GM19397 (cell line): ENCODE measurements around the gene LRP1B.
"Not testable (repeated sequence)": the region's sequence is repeated elsewhere in the genome, so short reads cannot be mapped to it uniquely, and the experiment has no call there.

Experiments used
- ATAC-seq: cut with Tn5 transposase; IDR thresholded peaks from one replicate; pipeline ENCODE4 v1.9.1; 2021; ENCODE audit warnings: mild to moderate bottlenecking, moderate library complexity; ENCODE audit not compliant: unreplicated experiment

LRP1B gene

DNA sequence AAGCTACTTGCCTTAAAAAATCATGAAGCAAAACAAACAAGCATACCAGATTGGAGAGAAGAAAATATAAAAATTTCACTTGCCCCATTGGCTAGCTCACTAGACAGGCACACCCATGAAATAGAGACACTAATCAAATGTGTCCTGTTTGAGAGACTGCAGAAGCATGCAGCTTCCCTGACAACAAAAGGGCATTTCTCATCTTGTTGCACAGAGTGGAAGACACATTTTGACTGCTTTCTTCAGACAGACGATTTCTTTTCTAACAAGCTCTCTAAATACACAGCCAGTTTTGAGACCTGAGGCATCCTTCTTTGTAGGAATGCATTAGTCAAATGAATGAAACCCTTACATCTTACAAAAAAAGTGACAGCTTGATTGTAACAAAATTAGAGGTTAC, 1792.0 kb downstream of the LRP1B start:
- no peak for ATAC-seq

DNA sequence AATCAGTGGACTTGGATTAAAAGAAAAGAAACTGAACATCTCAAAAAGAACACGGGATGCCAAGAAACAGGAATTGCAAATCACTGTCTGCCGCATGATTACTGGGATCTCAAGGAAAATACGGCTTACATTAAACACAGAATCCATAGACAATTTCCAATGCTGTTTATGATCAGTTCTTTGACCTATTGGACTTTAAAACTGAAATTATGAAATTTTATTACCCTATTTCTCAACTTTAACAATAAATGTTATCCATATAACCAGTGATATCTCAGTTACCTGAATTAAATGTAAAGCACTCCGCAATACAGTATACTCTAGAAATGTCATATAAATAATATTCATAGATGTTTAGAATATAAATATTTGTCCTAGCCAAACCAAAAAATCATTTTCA, 1793.8 kb downstream of the LRP1B start:
- ATAC-seq: no peak

DNA sequence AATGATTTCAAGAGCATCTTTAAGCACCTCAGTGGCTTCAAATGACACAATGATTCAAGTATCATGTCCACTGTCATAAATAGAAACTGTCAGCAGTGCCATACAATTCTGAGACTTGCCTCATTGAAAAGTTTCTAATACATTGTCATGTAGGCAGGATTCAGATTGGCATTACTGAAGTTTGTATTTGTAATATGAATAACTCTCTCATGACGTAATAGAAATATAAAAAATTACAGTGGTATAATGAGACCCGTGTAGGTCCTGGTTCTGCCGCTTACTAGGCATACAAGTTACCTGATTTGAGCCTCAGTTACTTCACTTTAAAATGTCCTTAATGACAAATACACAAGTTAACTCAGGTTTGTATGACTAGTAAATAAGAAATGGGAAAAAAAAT, 1814.5 kb downstream of the LRP1B start:
- no peak for ATAC-seq

DNA sequence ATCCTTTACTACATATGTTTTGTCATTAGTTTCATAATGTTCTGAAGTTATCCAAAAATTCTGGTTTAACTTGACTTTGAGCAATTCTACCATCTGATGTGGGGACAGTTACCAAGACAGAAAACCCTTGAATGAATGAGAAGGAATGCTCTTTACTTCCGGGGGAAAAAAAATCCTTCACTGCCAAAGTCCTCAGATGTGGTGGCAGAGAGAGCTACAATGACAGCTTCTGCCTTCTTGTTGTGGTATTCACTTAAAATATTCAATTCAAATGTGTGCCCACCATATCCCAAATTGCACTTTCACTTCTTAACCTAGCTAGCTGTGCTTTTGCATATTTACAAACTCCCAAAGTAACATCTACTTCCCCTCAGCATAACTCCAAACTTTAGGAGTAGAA, 1818.9 kb downstream of the LRP1B start:
- no peak for ATAC-seq

DNA sequence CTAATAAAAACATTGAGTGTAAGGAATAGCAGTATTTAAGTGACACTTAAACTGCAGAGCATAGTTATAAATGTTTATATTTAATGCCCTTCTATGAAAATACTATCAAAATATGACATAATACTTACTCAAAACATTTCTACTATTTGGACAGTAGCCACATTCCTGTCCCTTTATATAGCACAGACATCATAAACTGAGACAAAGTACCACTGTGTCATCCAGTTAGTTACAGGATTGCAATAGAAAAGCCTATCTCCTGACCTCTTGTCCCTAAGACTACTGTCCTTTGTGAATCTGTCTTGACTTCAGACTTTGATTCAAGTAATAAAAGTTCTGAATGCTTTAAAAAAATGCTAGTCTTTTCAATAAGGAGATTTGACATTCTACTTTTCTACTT, 1822.1 kb downstream of the LRP1B start:
- ATAC-seq: no peak

DNA sequence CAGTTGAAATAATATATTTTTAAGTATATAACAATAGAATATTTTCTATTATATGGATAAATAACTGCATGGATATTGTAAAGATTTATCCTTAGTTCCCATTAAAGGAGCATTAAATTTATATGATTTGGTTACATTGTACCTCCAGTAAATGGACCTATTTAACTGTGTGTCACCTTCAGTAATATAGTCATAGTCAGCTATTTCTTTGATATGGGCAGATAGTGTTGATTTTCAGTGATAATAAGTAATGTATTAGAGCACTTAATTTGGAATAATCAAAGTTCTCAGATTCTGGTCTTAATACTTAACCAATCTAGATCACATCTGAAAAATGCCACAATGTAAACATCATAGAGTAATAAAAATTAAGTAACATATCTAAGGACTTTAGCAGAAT, 1823.3 kb downstream of the LRP1B start:
- ATAC-seq: no peak

DNA sequence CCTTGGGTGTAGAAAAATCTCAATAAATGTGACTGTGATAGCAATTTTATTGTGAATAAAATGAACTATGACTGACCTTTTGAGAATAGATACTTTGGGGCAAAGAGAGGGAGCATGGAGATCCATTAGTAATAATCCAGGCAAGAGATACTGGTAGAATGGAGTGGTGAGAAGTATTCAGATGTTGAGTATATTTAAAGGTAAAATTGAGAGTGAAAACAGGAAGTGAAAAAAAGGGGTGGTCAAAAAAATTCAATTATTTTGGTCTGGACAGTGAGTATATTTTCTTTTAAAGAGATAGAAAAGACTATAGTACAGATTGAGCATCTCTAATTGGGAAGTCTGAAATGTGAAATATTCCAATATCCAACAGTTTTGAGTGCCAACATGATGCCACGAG, 1835.0 kb downstream of the LRP1B start:
- no peak for ATAC-seq

DNA sequence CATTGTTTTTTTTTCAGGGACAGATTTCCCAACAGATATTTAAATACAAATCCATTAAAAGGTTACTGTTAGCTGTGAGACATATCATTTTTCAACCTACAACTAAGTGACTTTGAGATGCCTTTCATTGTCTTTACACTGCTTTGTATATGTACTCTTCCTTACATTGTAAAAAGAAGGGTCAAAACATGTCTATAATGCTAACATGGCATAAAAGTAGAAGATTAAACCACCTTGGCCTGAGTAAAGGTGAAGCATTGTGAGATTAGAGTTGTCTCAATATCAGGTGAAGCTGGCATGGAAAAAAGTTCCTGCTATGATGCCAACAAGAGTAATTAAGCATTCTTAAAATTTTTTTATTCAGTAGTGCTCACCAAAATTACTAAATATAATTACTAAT, 1842.1 kb downstream of the LRP1B start:
- ATAC-seq: no peak

DNA sequence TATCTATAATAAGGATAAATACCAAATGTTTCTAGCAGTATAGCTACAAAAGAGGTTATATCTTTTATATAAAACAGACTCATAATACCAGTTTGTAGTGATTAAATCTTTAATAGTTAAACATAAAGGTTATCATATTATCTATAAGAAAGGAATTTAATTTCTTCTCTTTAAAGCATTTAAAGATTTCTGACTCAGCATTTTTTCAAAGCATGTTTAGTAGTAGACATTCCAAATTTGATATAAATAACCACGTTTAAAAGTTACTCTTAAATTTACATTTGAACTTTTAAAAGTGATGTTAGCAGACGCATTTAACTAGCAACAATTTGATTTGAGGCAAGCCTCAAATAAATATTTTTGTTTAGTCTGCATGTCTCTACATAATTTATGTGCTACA, 1842.6 kb downstream of the LRP1B start:
- ATAC-seq: no peak

DNA sequence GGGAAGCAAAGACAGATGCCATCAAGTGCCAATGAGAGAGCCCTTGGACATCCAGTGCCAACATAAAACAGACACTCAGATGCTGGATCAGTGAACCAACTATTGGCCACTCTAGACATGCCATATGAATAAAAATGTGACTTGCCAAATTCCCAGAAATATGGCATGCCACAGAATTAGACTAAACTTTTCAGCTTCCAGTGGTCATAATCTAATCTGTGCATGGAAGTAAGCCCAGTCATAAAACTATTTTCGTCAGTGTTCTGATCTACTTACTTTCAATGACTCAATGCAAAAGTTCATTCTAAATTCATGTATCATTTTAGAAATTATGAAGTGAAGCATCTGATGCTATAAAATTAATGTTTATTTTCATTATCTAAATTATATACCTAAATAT, 1844.4 kb downstream of the LRP1B start:
- ATAC-seq: no peak

DNA sequence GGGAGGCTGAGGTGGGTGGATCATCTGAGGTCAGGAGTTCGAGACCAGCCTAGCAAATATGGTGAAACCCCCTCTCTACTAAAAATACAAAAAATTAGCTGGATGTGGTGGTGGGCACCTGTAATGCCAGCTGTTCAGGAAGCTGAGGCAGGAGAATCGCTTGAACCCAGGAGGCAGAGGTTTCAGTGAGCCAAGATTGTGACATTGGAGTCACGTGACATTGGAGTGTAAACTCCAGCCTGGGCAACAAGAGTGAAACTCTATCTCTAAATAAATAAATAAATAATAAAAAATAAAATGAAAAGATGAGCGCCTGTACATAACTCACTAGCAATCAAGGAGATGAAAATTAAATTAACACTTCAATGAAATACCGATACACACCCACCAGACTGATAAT, 1853.5 kb downstream of the LRP1B start:
- not testable (repeated sequence) for ATAC-seq

DNA sequence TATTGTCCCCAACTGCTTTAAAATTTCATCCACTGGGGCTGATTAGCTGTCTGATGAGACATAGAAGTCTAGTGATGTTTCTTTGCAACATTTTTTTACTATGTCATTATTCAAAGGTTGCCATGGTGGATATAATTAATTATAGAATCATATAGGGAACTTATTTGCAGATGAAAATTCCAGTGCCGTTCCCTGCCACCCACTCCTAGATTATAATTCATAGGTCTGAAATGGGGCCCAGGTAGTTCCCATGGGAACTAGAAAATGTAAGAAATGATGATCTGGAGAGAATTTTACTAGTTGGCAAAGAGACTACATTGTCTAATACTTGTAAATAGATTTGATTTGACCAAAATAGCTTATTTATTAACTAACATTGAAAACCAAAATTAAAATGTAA, 1854.2 kb downstream of the LRP1B start:
- no peak for ATAC-seq

DNA sequence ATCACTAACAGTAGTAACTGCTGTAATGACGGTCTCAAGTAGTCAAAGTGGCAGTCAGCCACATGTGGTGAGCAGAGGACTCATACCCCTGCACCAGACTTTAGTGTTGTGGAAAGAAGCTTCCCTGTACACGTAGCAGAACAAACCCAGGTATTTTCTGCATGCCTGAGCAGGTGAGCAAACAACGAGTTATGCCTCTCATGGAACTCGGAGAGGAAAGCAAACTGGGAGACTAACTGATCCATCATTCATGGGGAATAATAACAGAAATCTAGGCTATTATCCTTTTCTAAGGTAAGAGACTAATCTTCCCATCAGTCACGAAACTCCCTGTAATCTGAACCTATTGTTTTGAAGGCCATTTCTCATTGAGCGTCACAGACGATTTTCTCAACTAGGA, 1855.4 kb downstream of the LRP1B start:
- no peak for ATAC-seq

DNA sequence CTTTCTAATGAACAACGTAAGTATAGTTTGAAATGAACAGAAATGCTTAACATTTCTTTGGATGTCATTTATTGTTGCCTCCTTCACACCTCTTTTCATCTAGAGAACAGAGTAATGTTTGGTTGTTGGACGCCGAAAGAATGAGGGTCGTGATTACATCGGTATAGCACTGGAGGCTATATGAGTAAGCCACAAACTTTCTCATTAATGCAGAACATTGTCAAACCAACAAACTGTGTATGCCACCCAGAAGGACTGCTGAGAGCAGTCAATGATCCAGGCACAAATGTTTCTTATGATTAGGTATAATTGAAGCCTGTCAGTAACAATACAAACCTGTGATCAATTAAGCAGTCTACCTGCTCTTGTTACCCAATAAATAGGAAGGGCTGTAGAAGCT, 1855.9 kb downstream of the LRP1B start:
- ATAC-seq: no peak

DNA sequence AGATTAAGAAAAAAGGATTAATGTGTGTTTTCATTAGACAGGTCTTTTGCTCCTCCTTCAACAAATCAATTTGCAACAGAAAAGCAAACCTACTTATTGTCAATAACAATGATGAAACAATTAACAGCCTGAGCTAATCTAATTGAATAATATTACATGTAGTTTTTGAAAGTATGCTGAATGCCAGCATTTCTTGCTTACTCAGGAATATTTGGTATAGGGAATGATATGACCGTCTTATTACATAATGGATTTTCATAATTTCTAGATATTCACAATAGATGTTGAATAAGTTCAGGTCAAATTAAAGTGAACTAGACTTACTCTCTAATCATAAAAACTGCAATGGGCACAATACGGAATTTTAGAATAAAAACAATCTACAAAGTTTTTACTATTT, 1856.9 kb downstream of the LRP1B start:
- ATAC-seq: no peak

DNA sequence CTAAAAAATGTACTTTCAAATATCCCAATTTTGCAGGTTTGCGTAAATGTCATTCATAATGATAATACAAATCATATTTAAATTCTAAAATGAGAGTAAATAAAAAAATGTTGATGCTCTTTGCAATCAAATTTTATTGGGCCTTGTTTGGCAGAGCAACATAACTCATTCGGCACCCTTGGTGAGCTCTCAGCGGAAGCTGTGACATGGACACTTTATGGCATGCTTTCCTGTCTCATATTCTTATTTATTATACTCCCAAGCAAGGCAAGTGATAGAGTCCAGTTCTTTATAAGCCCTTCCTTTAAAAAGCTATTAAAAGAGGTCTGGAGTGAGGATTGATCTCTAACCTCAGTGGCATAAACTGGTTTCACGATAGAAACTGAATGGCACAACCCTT, 1857.4 kb downstream of the LRP1B start:
- no peak for ATAC-seq

DNA sequence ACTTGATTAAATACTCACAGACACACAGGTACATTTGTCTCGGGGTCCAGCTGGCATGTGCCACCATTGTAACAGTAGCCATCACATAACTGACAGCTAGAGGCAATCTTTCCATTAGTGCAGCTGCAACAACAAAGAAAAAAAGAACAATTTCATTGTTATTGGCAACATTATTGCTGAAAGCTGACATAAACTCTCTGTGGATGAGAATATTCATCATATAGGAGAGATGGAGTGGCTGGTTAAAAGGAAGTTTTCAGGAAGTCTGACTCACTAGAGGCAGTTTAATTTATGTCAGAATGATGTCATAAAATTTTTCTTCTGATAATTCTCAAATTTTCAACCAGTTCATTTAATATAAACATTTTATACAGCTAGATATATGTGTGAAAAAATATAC, 1860.6 kb downstream of the LRP1B start:
- no peak for ATAC-seq

DNA sequence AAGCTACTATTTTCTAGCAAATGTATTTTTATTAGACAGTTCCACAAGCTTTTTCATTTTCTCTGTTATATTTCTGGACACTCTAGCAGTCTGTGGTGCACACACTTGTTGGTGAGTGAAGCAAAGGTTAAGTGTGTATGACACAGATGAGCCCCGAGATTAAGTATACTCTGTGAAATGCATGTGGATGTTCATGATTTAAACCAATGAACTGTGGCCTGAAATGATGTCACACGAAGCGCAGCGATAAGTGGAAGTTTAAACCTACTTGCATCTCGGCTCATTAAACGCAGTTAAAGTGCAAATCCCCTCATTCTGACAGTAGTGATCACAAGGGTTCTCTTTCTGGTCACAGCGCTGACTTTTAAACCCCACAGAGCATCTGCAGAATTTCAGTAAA, 1861.8 kb downstream of the LRP1B start:
- no peak for ATAC-seq

DNA sequence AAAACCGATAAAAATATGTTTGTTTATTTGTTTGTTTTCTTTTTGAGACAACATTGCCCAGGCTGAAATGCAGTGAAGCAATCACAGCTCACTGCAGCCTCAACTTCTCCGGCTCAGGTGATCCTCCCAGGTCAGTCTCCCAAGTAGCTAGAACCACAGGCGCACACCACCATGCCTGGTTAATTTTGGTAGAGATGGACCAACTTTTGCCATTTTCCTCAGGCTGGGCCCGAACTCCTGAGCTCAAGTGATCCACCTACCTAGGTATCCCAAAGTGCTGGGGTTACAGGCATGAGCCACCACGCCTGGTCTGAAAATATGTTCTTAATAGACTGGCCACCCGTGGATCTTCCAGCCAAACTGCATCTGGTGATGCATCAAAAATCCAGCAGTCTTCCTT, 1867.9 kb downstream of the LRP1B start:
- ATAC-seq: no peak

DNA sequence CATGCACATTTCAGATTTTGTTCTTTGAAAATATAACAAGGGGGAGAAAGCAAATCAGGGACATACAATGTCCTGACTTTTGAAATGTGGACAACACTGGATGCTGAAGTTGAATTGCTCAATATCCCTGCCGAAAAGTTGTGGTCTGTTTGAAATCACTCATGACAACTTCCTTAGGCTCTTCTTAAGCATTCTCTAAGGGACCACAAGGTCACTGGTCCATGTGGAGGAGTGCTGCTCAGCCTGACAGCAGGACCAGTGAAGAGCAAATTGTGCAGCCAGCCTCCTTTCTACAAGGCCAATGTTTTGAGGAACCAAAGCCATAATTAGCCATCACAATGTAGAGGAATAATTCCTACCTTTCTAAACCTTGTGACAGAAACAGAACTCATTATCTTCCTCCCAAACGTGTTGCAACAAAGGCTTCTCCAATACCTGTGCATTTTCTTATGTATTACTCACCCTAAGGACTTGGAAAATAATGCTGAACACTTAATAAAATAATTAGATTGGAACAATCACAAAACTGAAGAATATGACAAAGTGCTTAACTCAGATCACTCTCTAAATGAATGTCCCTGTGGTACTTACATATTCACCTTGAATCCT, 1873.0 kb downstream of the LRP1B start:
- ATAC-seq: no peak

DNA sequence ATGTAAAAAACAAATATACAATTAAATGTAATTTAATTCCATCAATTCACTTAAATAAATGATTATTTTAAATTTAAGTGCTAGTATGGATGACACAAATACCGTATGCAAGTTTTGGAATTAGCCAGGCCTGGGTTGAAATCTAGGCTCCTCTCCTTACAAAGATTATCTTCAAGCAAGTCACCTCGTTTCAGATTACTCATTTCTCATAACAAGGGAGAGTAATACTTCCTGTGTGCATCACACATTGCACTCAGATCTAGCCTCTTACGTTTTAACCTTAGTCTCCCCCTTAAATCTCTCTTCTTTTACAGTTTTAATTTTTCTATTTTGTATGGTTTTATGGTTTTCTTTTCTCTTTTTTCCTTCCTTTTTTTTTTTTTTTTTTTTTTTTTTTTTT, 1874.7 kb downstream of the LRP1B start:
- ATAC-seq: no peak

DNA sequence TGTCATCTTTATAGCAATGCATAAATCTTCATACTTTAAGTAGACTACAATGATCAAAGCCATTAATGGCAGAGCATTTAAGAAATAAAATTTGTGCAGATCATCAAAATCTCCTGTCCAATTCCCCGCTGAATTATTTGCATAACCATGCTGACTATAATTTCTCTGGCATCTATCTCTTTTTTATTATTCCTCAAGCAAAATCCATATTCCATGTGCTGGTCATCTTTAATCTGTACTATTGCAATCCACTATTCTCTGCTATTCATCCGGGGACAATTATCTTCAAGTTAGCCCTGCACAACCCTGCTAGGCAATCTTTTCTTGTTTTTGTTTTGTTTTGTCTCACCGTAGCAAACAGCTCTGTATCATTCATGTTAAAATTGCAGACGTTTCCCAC, 1881.0 kb downstream of the LRP1B start:
- ATAC-seq: no peak

DNA sequence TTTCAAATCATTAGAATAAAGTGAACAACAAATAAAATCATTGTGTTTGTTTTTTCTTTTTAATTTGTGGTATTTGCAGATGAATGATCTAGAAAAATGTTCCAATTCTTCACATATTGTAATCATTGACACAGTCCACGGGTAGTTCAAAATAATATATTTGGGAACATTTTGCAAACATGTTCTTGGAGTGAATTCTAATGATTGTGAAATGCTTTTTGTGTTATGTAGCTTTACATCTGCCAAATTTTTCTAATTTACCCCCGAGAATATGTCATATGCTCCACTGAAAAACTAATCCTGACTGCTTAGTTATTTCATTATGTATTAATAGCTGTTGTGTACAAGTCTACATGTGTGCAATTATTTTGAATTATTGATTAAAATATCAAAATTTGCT, 1882.2 kb downstream of the LRP1B start:
- no peak for ATAC-seq
